ENCODE measurements around the gene CUBN.

DNA sequence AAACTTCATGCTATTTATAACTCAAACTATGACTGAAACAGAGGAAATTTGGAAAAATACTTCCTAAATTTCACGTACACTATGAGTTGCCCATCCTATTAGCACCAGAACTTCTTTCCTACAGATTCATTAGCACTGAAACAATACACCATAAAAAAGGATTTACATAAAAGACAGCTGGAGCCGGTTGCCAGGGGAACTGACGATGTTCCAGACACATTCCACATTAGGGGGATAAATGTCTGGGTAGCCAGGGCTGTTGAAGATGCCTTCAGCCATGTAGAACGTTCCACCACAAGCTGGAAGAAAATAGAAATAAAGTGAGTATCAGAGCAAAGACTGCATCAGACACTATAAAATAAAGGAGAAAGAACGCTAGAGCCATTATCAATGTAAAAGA lies 182.5 kb downstream of the CUBN start:
- TF ChIP-seq YY1 (IDR thresholded peaks at IDR 0.05; ENCODE audit: insufficient read depth, insufficient read length) (no peak), ZNF274 (IDR thresholded peaks at IDR 0.05; ENCODE audit: low read depth, low read length) (no peak)

Measured in NT2/D1 (cell line).